ENCODE measurements around the gene SPOP.
"Not testable (repeated sequence)": the region's sequence is repeated elsewhere in the genome, so short reads cannot be mapped to it uniquely, and the experiment has no call there.

SPOP gene

DNA sequence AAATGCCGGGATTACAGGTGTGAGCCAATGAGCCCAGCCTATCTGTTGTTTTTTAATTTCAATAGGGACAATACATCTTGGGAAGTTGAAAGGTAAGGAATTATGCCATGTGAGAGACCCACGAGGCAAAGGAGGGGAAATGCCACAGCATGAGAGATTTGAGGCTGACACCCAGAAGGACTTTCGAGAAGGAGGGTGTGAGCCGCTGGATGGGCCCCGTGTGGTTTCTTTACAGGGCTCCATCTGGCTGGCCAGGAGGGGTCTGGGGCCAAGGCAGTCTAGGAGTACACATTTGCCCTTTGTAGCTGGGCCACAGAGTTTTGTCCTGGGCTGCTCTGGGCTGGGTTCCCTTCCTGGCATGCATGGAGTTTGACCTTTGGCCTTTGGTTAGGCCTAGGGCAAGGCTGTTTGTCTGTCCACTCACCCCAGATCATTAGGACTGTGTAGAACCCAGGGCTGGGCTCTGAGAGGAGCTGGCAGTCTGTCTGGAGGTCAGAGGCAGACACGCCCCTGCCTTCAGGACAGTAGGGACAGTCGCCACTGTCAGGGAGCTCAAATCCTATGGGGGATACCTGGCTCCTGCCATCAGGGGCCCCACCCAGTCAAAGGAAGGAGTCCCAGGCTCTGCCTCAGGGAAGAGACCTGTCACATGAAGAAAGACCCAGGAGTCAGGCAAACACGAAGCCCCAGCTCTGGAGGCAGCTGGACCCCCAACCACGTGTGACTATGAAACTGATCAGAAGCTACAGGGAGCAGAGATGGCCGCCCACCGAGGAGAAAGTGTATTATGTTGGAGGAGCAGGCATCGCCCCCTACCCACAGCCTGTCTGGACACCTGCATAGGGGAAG is 126.5 kb downstream of the SPOP start:
- TF ChIP-seq CTCF (IDR thresholded peaks at IDR 0.05; ENCODE audit: control insufficient read depth, insufficient read depth, low read depth, low read length, missing control alignments): no peak
- H3K4me3 ChIP-seq (ENCODE audit: control insufficient read depth, low read depth, low read length): no peak overlapping the region
- DNase-seq (ENCODE audit: low read depth): no peak

DNA sequence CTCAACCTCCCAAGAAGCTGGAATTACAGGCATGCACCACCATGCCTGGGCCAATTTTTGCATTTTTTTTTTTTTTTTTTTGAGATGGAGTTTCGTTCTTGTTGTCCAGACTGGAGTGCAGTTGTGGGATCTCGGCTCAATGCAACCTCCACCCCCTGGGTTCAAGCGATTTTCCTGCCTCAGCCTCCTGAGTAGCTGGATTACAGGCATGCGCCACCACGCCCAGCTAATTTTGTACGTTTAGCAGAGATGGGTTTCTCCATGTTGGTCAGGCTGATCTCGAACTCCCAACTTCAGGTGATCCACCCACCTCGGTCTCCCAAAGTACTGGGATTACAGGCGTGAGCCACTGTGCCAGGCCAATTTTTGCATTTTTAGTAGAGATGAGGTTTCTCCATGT is 127.1 kb downstream of the SPOP start:
- not testable (repeated sequence) for H3K4me3 ChIP-seq (ENCODE audit: control insufficient read depth, low read depth, low read length); DNase-seq (ENCODE audit: low read depth)

- no peak for TF ChIP-seq CTCF (IDR thresholded peaks at IDR 0.05; ENCODE audit: control insufficient read depth, insufficient read depth, low read depth, low read length, missing control alignments)
- H3K4me3 ChIP-seq (ENCODE audit: control insufficient read depth, low read depth, low read length): no peak overlapping the region
- DNase-seq (ENCODE audit: low read depth): no peak
These were observed 127.9 kb downstream of the SPOP start for GRCh38 chr17:49549691-49550678.

- no peak for TF ChIP-seq CTCF (IDR thresholded peaks at IDR 0.05; ENCODE audit: control insufficient read depth, insufficient read depth, low read depth, low read length, missing control alignments)
- H3K4me3 ChIP-seq (ENCODE audit: control insufficient read depth, low read depth, low read length): no peak overlapping the region
- DNase-seq (ENCODE audit: low read depth): no peak
These were observed 128.6 kb downstream of the SPOP start for GRCh38 chr17:49549311-49549605.
